HepG2 (cell line): Measurements from ENCODE around the gene CADM3. TPM values are rescaled to one million over a fixed set of nuclear protein-coding genes. Genes with fewer than 3 reads are reported as not detected.

ENCODE experiments used
- CTCF ChIP-seq: sonication (generic); formaldehyde crosslinking; IDR thresholded peaks from 2 replicates; pipeline ENCODE4 v1.5.0; 2020; ENCODE audit warnings: mild to moderate bottlenecking, missing genetic modification reagents, moderate library complexity
- E2F2 ChIP-seq: sonication (generic); formaldehyde crosslinking; IDR thresholded peaks from 2 replicates; pipeline ENCODE4 v1.4.0; 2020; ENCODE audit warnings: missing genetic modification reagents, borderline replicate concordance
- FOXK2 ChIP-seq: fragments of 450-650 bp; IDR thresholded peaks from 2 replicates; pipeline ENCODE4 v1.6.1; 2016
- FOXO1 ChIP-seq: sonication (generic); formaldehyde crosslinking; IDR thresholded peaks from 2 replicates; pipeline ENCODE4 v1.4.0; 2020; ENCODE audit warnings: missing genetic modification reagents
- HOXA3 ChIP-seq: sonication (generic); formaldehyde crosslinking; IDR thresholded peaks from 2 replicates; pipeline ENCODE4 v1.5.0; 2020; ENCODE audit warnings: missing genetic modification reagents
- KDM4B ChIP-seq: sonication (generic); formaldehyde crosslinking; IDR thresholded peaks from 2 replicates; pipeline ENCODE4 v1.4.0; 2020; ENCODE audit warnings: missing genetic modification reagents
- KDM5A ChIP-seq: fragments of 200-600 bp; sonication (generic); IDR thresholded peaks from 2 replicates; pipeline ENCODE4 v1.7.0; 2018; ENCODE audit warnings: antibody characterized with exemption, mild to moderate bottlenecking, low read length, borderline replicate concordance
- PHF5A ChIP-seq: IDR thresholded peaks from one replicate; pipeline ENCODE4 v1.6.1; 2018; ENCODE audit warnings: low read depth, missing genetic modification reagents; ENCODE audit not compliant: unreplicated experiment
- TBX3 ChIP-seq: fragments of 450-650 bp; IDR thresholded peaks from 2 replicates; pipeline ENCODE4 v1.6.1; 2017; ENCODE audit warnings: antibody characterized with exemption, mild to moderate bottlenecking, inconsistent platforms, borderline replicate concordance
- THAP9 ChIP-seq: sonication (generic); formaldehyde crosslinking; IDR thresholded peaks from 2 replicates; pipeline ENCODE4; 2020; ENCODE audit warnings: missing genetic modification reagents, mild to moderate bottlenecking, borderline replicate concordance
- ZFX ChIP-seq: sonication (generic); formaldehyde crosslinking; IDR thresholded peaks from 2 replicates; pipeline ENCODE4 v1.4.0; 2020; ENCODE audit warnings: mild to moderate bottlenecking, low read depth, missing genetic modification reagents, moderate library complexity
- ZNF281 ChIP-seq: sonication (generic); formaldehyde crosslinking; IDR thresholded peaks from 2 replicates; pipeline ENCODE4 v1.4.0; 2020; ENCODE audit warnings: missing genetic modification reagents, borderline replicate concordance
- ZNF724P ChIP-seq: sonication (generic); formaldehyde crosslinking; IDR thresholded peaks from 2 replicates; pipeline ENCODE4 v1.8.0; 2022; ENCODE audit warnings: missing genetic modification reagents, borderline replicate concordance
- ZNF766 ChIP-seq: sonication (generic); formaldehyde crosslinking; IDR thresholded peaks from 2 replicates; pipeline ENCODE4 v1.5.0; 2020; ENCODE audit warnings: missing genetic modification reagents, borderline replicate concordance
- ZNF790 ChIP-seq: sonication (generic); formaldehyde crosslinking; IDR thresholded peaks from 2 replicates; pipeline ENCODE4 v1.8.0; 2022; ENCODE audit warnings: missing genetic modification reagents, mild to moderate bottlenecking, borderline replicate concordance
- polyA plus RNA-seq, 8 experiments: library from polyadenylated mRNA; depleted of rRNA in 3 of 8; stranded (reverse) in 7 of 8; unstranded in 1 of 8; fragments of >200 nt; fragmentation: Illumina TruSeq in 4 of 8; extraction: Trizol in 4 of 8; gene quantifications; 2 replicates each; pipeline versions ENCODE4 v1.2.1 to v1.2.3, GENCODE V29; 2011 to 2016; ENCODE audit warnings: low read depth in 4 of 8, missing spikeins in 1 of 8, mixed read lengths in 1 of 8; ENCODE audit not compliant: insufficient read depth in 1 of 8
- total RNA-seq, 5 experiments: library from RNA; depleted of rRNA; stranded (reverse); fragments of >200 nt; fragmentation: Illumina TruSeq; extraction: Trizol; gene quantifications; 2 replicates each; pipeline ENCODE4 v1.2.3, GENCODE V29; 2016; ENCODE audit warnings: low read depth in 1 of 5
- TF ChIP-seq, protein P1 (sequence below): sonication (generic); formaldehyde crosslinking; IDR thresholded peaks from 2 replicates; pipeline ENCODE4 v1.5.0; 2020; ENCODE audit warnings: mild to moderate bottlenecking, missing genetic modification reagents

CADM3 gene
- total and polyA plus RNA-seq, 2 of the 13 experiments (the other 11 are each of a cell fraction or from before 2014, with no cell fraction given): not detected

- TF ChIP-seq ZNF281 (CRISPR knock-in tag): peak; percentile 72; the same call in 1 of the 2 replicates
- no peak for TF ChIP-seq KDM5A
- peak; percentile 94; the same call in 1 of the 2 replicates for TF ChIP-seq E2F2 (CRISPR knock-in tag)
- TF ChIP-seq KDM4B: peak; percentile 98
- no peak for TF ChIP-seq THAP9
- TF ChIP-seq FOXK2: no peak
- 0 out of 2 replicates have a peak, but pooled peaks have one; percentile 39 for TF ChIP-seq ZNF724P
- TF ChIP-seq ZNF790: peak; percentile 92; the same call in 1 of the 2 replicates
- peak; percentile 96 for TF ChIP-seq ZNF766 (CRISPR knock-in tag)
- peak; percentile 42 for TF ChIP-seq PHF5A (CRISPR knock-in tag)
- TF ChIP-seq CTCF: no peak
- TF ChIP-seq TBX3: no peak
- TF ChIP-seq HOXA3: 0 out of 2 replicates have a peak, but pooled peaks have one; percentile 48
- TF ChIP-seq FOXO1 (CRISPR knock-in tag): peak; percentile 55; the same call in 1 of the 2 replicates
- TF ChIP-seq ZFX: no peak
- TF ChIP-seq, protein P1, sequence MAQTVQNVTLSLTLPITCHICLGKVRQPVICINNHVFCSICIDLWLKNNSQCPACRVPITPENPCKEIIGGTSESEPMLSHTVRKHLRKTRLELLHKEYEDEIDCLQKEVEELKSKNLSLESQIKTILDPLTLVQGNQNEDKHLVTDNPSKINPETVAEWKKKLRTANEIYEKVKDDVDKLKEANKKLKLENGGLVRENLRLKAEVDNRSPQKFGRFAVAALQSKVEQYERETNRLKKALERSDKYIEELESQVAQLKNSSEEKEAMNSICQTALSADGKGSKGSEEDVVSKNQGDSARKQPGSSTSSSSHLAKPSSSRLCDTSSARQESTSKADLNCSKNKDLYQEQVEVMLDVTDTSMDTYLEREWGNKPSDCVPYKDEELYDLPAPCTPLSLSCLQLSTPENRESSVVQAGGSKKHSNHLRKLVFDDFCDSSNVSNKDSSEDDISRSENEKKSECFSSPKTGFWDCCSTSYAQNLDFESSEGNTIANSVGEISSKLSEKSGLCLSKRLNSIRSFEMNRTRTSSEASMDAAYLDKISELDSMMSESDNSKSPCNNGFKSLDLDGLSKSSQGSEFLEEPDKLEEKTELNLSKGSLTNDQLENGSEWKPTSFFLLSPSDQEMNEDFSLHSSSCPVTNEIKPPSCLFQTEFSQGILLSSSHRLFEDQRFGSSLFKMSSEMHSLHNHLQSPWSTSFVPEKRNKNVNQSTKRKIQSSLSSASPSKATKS: 0 out of 2 replicates have a peak, but pooled peaks have one; percentile 52
Measured at GRCh38 chr1:159177272-159177907, 6.0 kb downstream of the CADM3 start (continued).
